DMS153 treated with DMSO at 0.1 percent for 48 hours (cell line): ENCODE data around the gene PARK7.
"Not testable (repeated sequence)": the region's sequence is repeated elsewhere in the genome, so short reads cannot be mapped to it uniquely, and the experiment has no call there.

ENCODE experiments used
- DNase-seq: peaks from one replicate; lab custom pipeline; 2025; ENCODE audit not compliant: unreplicated experiment; lab: John Stamatoyannopoulos, UW

PARK7 gene

DNA sequence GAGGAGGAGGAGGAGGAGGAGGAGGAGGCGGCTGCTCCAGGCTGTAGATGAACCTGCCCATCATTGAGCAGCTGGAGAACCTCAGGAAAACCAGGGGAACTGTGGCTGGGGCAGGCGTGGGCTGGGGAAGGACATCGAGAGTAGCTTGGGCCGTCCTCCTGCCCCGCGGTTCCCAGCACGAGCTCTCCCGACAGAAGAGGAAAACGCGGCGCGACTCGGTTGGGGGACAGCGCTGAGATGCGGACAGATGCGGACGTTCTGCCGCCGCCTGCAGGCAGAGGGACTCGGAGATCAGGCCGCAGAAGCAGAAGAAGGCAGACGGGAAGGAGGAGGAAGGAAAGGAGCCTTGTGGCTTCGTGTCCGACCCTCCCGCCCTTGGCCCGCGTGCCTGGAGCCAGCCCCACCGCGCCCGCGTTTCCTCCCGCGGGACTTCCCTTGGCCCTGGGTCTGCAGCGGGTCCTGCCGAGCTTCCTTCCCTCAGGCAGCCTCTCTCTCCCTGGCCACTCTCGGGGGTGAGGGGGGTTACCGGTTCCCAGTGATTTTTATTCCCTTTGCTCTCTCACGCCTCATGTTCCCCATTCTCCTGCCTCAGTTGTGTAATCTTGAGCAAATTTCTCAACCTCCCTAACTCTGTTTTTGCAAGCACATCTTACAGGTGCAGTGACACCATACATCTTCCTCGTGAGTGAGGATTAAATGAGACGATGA is 19.1 kb upstream of the PARK7 start:
- DNase-seq = peak; percentile 50

DNA sequence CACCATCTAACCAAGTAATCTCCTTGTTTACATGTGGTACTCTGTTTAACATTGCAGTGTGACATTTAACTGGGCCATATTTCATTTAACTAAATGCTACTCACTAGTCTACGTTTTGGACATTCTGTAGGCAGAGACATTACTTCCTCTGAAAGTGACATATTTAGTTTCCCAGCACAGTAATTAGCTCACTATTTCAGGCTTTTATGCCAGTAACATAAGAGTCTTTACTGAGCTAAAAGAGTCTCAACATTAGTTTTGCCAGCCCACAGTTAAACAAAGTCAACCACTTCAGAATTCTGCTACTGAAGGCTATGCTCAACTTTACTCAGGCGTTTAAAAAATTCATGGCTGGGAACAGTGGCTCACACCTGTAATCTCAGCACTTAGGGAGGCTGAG is 18.3 kb upstream of the PARK7 start:
- DNase-seq = no peak

DNA sequence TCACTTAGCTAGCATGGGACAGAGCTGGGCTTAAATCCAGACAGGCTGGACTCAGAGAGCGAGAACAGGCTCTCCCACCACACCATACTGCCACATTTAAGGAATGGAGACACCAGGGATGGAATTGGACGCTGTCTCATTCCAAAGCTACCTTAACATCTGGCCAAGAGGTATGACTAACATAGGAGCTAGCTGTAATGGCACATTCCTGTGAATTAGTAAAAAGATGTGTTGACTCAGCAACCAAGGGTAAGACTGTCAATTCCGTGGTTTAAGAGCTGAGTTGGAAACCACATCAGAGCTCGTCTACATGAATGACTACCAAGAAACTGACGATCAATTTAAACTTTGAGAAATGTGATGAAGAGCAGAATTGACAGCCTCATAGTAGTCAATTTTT is 12.6 kb upstream of the PARK7 start:
- no peak for DNase-seq

DNA sequence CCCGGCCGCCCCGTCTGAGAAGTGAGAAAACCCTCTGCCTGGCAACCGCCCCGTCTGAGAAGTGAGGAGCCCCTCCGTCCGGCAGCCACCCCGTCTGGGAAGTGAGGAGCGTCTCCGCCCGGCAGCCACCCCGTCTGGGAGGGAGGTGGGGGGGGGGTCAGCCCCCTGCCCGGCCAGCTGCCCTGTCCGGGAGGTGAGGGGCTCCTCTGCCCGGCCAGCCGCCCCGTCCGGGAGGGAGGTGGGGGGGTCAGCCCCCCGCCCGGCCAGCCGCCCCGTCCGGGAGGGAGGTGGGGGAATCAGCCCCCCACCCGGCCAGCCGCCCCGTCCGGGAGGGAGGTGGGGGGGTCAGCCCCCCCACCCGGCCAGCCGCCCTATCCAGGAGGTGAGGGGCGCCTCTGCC is 8.7 kb upstream of the PARK7 start:
- DNase-seq = not testable (repeated sequence)

DNA sequence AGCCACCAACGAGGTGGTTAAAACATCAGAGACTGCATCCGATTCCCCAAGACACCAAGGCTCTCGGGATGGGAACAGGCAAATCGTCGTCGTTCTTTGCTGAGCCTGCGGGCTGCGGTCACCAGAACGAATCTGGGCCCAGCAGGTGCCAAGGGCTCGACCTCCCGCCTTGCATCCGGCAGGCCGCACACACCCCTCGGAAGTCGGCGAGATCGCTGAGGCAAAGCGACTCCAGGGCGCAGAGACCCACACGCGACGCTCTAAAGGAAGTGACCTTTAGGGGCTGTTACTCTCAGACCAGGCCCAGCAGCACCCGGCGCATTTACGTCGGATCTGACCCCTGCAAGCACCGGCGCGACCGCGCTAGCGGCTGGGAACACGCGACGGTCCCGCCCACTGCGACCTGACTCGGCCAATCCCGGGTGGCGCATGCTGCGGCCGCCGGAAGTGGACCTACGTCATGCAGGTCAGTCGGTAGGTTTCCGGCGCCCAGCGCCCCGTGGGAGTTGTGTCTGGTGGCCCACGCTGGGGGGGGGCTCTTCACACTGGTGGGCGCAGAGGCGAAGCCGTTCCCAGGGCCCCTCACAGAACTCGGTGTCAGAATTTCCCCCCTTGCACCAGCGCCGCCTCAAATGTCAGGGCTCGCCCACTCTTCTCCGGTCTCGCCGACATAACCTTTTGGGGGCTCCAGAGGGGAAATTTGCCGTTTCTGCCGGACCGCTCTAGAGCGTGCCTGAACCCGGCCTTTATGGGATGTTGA is 7.5 kb upstream of the PARK7 start:
- DNase-seq = peak; percentile 90

DNA sequence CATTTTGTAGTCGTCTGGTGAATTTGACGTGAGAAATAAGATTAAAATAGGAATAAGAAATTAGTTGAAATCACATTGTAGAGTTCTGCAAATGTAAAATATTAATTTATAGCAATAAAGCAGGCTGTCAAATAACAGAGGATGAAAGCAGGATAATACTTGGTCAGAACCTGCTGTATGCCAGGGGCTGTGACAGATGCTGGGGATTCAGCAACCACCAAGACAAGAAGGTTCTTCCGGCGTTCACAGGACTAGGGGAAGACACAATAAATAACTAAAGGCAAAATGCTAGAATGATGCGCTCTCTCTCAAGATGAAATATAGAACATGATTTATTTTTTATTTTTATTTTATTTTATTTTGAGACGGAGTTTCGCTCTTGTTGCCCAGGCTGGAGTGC is 6.8 kb upstream of the PARK7 start:
- no peak for DNase-seq

DNA sequence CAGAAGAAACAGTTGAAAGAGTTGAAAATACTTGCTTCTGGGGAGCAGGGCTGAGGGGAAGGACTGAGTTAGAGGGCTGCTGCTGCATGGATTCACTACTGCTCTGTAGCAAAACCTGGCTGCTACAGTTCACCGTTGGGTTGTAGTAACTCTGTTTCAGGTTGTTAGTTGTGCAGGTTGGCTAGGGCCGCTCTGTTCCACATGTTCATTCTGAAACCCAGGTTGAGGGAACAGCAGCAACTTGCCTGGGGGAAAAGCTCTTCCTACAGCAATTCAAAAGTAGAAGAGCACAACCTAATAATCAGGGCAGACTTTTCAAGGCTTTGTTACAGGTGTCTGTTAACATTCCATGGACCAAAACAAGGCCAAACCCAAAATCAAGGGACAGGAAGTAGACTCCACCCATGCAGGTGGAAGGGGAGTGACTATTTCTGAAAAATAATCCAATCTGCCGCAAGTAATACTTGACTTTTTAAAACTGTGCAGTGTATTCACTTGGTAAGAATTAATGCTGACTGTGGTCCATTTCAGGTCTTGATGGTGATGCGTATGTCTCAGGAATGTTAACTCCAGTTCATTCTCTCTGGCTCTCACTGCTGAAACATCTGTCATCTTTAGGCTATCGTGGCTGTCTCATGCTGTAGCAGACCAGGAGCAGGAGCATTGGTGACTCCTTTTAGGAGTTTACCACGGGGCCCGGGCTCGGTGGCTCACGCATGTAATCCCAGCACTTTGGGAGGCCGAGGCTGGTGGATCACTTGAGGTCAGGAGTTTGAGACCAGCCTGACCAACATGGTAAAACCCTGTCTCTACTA is 5.1 kb upstream of the PARK7 start:
- no peak for DNase-seq

DNA sequence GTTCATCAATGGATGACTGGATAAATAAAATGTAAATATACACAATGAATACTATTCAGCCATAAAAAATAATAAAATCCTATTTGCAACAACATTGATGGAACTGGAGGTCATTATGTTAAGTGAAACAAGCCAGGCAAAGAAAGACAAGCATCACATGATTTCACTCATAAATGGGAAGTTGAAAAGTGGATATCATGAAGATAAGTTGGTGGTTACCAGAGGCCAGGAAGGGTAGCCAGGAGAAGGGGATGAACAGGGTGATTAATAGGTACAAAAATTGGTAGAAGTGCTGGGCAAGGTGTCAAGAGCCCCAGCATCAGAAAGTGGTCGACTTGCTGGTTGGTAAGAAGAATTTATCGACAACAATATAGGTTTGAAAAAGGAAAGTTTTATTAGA is 1.3 kb upstream of the PARK7 start:
- DNase-seq = no peak

DNA sequence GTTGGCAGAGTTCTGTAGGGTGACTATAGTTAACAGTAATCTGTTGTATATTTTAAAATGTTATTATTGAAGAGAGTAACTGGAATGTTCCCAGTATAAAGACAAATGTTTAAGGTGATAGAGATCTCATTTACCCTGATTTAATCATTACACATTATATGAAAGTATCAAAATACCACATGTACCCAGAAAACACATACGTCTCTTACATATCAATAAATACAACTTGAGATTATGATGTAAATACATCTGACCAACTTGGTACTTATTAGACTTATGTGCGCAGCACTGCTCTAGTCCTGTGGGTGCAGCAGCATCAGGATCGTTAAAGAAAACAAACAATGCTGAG is 670 bp upstream of the PARK7 start:
- no peak for DNase-seq

DNA sequence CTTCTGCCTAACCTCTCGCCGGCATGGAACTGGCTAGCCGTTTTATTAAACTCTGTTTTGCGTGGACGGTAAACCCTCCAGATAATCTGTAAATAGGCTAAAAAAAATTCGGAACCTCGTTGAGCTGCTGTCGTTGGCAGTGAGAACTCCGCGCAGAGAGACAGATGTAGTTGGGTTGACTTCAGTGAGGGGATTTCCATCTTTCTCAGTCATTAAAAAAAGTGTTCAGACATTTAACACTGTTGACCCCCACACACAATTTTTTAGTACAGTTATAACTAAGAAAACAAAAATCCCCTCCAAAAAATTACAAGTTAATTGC is 464 bp downstream of the PARK7 start:
- DNase-seq = no peak

DNA sequence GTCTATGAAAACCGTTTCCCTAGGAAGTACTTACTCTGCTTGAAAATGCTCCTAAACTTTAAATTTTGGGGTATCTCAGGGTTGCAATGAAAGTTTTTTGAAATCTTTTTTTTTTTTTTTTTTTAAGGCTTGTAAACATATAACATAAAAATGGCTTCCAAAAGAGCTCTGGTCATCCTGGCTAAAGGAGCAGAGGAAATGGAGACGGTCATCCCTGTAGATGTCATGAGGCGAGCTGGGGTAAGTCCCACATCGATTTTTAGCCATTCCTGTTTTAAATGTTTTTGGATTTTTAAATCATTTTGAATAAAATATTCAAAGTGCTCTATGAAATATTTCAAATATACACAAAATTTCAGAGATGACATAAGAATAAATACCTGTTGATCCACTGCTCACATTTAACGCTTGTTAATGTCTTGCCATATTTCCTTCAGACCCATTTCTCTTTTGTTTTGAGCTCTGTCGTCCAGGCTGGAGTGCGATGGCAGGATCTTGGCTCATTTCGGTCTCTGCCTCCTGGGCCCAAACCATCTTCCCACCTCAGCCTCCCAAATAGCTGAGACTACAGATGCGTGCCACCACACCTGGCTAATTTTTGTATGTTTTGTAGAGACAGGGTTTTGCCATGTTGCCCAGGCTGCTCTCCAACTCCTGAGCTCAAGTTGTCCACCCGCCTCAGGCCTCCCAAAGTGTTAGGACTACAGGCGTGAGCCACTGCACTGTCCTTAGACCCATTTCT is 1.3 kb downstream of the PARK7 start:
- no peak for DNase-seq

DNA sequence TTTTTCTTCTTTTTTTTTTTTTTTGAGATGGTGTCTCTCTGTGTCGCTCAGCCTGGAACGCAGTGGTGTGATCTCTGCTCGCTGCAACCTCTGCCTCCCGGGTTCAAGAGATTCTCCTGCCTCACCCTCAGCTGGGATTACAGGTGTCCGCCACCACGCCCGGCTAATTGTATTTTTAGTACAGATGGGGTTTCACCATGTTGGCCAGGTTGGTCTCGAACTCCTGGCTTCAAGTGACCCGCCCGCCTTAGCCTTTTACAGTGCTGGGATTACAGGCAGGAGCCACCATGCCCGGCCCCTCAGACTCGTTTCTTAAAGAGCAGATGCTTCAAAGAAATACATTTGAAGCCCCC is 1.8 kb downstream of the PARK7 start:
- DNase-seq = not testable (repeated sequence)

DNA sequence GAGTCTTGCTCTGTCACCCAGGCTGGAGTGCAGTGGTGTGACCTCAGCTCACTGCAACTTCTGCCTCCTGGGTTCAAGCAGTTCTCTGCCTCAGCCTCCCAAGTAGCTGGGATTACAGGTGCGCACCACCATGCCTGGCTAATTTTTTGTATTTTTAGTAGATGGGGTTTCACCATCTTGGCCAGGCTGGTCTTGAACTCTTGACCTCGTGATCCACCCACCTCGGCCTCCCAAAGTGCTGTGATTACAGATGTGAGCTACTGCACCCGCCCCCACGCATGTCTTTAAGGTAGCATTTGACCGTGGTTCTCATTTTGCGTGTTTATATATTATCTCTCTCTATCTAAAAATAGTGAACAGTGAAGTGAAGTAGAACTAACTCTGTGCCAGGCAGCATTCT is 2.3 kb downstream of the PARK7 start:
- DNase-seq = not testable (repeated sequence)

DNA sequence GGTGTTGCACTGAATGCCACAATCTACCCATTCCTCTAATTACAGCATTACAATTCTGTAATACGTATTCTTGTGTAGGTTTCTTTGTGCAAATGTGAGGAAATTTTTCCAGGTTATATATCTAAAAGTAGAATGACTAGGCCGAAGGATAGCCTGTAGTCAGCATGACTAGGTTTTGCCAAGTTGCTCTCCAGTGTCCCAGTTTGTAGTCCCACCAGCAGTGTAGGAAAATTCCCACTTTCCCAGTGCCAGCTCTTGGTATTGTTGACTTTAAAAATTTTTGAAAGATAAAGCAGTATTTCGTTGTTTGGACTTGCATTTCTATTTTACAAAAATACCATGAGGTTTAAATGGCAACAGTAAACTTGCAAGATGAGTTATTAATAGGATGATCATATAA is 3.0 kb downstream of the PARK7 start:
- no peak for DNase-seq

DNA sequence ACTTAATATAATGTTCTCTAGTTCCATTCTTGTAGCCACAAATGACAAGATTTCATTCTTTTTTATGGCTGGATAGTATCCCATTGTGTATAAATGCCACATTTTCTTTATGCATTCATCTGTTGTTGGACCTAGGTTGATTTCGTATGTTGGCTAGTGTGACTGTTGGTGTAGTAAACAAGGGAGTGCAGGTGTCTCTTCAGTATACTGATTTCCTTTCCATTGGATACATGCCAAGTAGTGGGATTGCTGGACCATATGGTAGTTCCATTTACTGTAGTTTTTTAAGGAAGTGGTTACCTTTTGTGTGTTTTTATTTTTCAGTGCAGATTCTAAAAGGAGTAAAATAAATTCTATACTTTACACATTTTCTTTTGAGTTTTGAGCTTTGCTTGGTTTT is 5.7 kb downstream of the PARK7 start:
- peak; percentile 29 for DNase-seq

DNA sequence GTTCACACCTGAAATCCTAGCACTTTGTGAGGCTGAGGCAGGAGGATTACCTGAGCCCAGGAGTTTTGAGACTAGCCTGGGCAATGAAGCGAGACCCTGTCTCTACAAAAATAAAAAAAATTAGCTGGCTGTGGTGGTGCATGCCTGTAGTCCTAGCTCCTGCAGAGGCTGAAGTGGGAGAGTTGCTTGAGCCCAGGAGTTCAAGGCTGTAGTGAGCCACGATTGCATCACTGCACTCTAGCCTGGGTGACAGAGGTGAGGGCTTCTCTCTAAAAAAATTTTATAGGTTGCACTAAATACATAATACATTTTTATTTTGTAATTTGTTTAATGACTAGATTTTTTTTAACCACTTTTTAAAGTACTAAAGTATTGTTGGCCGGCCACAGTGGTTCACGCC is 6.1 kb downstream of the PARK7 start:
- DNase-seq = no peak

DNA sequence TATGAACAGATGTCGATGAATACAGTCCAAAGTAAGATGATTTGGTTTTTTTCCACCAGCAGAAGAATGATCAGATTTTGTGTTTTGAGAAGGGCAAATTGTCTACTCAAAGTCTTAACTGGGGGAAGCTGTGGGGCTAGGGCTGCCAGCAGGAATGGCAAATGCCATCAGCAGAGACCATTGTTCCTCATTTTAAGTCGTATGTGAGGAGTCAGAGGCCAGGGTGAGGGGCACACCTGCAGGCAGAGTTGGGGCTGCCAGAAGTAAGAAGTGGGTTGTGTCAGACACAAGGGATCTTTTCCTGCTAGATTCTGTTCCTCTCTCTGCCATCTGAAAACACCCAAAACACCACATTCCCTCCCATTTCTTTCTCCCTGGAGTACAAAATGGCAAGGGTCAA is 8.7 kb downstream of the PARK7 start:
- no peak for DNase-seq

DNA sequence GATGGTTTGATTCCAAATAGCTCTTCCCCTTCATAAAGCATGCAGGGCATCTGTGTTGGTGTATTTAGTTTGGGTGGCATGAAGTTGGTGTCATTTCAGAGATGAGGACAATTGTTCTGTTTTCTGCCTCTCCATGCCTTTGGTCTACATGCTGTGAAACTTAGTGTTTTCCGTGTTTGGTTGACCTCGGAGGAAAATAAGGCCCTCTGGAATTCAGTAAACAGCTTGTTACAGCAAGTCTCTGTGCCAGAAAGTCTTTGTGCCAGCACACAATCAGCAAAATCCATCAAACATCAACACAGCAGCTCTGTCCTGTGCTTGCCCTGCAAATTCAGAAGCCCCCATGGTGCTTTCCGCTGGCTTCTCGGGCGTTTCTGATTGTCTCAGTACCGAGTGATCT is 9.5 kb downstream of the PARK7 start:
- DNase-seq = no peak

DNA sequence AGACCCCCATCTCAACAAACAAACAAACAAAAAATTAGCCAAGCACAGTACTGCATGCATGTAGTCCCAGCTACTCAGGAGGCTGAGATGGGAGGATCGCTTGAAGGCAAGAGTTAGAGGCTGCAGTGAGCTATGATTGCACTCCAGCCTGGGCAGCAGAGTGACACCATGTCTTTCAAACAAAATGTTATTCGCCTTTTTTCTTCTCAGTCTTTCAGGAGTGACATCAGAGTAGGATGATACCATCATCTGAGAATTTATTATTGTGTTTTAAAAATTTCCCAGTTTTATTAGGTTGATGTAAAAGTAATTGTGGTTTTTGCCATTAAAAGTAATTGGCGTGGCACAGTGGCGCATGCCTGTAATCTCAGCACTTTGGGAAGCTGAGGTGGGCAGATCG is 10.8 kb downstream of the PARK7 start:
- no peak for DNase-seq

DNA sequence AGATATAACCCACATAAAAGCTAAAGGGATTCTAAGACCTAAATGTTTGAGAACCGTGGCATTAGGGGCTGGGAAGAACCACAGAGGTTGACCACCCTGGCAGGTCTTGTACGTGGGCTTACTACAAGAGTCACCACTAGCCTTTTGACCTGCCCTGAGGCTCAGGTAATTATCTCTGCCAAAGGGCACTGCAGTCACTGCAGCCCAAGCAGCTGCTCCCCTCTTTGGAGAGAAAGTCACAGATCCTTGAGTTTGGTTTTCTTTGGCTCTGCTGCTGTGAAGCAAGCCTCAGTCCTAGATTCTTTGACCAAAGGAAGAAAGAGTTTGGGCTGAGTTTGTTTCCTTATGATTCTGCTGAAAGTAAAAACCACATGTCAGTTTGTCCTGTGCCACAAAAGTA is 11.6 kb downstream of the PARK7 start:
- DNase-seq = no peak

DNA sequence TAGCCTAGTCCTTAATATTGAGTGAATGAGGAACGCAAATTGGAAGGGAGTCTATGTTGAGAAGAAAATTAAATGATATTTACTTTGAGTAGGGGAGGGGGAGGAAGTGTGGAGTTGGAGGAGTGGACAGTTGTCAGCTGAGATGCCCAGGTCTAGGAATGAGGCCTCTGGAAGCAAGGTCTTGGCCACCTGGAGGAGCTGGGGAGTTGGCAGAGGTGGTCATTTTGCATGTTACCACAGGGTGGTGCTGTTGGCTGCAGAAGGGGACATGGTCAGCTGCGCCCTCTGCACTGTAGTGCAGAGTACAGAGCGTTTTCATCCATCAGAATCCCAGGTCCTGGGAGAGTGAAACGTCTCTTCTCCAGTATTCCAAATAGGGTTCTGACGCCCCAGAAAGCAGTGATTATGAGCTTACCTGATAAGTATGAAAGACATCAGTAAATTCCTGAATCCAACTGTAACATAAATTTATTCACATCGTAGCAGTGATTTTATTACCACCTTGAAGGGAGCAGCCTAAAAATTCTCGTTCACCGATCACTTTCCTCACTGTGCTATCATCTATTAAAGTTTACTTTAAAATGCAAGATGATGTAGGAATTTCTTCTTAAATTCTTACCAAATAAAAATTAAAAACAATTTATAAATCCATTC is 13.8 kb downstream of the PARK7 start:
- peak; percentile 94 for DNase-seq
